Measurements from ENCODE around the gene MTERF4. TPM values are rescaled to one million over a fixed set of nuclear protein-coding genes. Genes with fewer than 3 reads are reported as not detected.

Gene MTERF4
- total and polyA plus RNA-seq, 2 of the 13 experiments (the other 11 are each of a cell fraction or from before 2014, with no cell fraction given): 50.5 to 59.8 TPM

GRCh38 chr2:241062389-241063092, 39.5 kb downstream of the MTERF4 start:
- Histone ChIP-seq H3K9ac (ENCODE audit: insufficient read depth, low read depth, low read length) (no peak overlapping the region), H3K36me3 (replicated peaks in 1 of 2; ENCODE audit: control insufficient read depth in 1 of 2, insufficient read depth in 2 of 2, low read length in 2 of 2) (no peaks in the 10 kb centered on the region), H3K27me3 (ENCODE audit: control insufficient read depth in 1 of 2, insufficient read depth in 2 of 2, low read length in 2 of 2) (peaks cover 8 to 36% of the 10 kb centered on the region in 2 experiments), H4K20me1 (ENCODE audit: insufficient read depth, low read length) (no peaks in the 10 kb centered on the region; the same call in 1 of the 2 replicates), H3K79me2 (ENCODE audit: insufficient read depth, low read length) (no peaks in the 10 kb centered on the region), H3K4me2 (ENCODE audit: low read depth, low read length) (no peak overlapping the region), H3K4me1 (ENCODE audit: insufficient read depth, low read length) (0 out of 2 replicates have a peak, but pooled peaks cover 8% of the 10 kb centered on the region), H3K9me3 (ENCODE audit: low read length) (no peaks in the 10 kb centered on the region), H3K4me3 (replicated peaks in 1 of 3; ENCODE audit: insufficient read depth in 1 of 3, low read depth in 2 of 3, low read length in 3 of 3) (no peak overlapping the region), H2AFZ (ENCODE audit: low read length) (no peak overlapping the region), H3K27ac (ENCODE audit: extremely low read length, insufficient read depth, low read length) (no peak overlapping the region)
- FAIRE-seq: no peak
- ATAC-seq: no peak
- BruUV-seq (replicated peaks): no TSS peak
- DNase-seq (ENCODE audit: low spot score): no peak
- in situ Hi-C loops (cut with HindIII; ENCODE audit: extremely low pct_ligation_motif_present, low pct_unique_long_range_greater_than_20kb): no loop called here
- ChIA-PET CTCF (ENCODE audit: low intra/inter-chr PET ratio, low total read pairs) (no interaction called here), POLR2A (no interaction called here)
- WGBS (ENCODE audit: low lambda C conversion rate): 56% methylated on average over 10 of the region's 15 CpGs
- TF ChIP-seq SRSF4 (IDR thresholded peaks at IDR 0.05; ENCODE audit: low read depth, low read length, poor library complexity, severe bottlenecking) (no peak), ZNF264 (CRISPR knock-in tag; IDR thresholded peaks at IDR 0.05) (no peak)
- intact Hi-C loops (cut with micrococcal nuclease; ENCODE audit: unreplicated experiment): loop anchor here (2.0 kb wide), 1 partner anchor 212 kb away; no protein-coding TSS in a partner anchor

- H3K79me2 ChIP-seq (ENCODE audit: insufficient read depth, low read length): no peaks in the 10 kb centered on the region
- H3K4me1 ChIP-seq (ENCODE audit: insufficient read depth, low read length): 0 out of 2 replicates have a peak, but pooled peaks cover 8% of the 10 kb centered on the region
- POLR2A ChIA-PET: no interaction called here
- H3K36me3 ChIP-seq (replicated peaks in 1 of 2; ENCODE audit: control insufficient read depth in 1 of 2, insufficient read depth in 2 of 2, low read length in 2 of 2): no peaks in the 10 kb centered on the region
- WGBS (ENCODE audit: low lambda C conversion rate): 51% methylated on average over 6 of the region's 6 CpGs
- no TSS peak for BruUV-seq (replicated peaks)
- no peak overlapping the region for H2AFZ ChIP-seq (ENCODE audit: low read length)
- FAIRE-seq (peak; percentile 26), DNase-seq (ENCODE audit: low spot score) (no peak), ATAC-seq (no peak)
- H3K27ac ChIP-seq (ENCODE audit: extremely low read length, insufficient read depth, low read length): no peak overlapping the region
- H3K4me2 ChIP-seq (ENCODE audit: low read depth, low read length): no peak overlapping the region
- H3K27me3 ChIP-seq (ENCODE audit: control insufficient read depth in 1 of 2, insufficient read depth in 2 of 2, low read length in 2 of 2): peaks cover 8 to 27% of the 10 kb centered on the region in 2 experiments
- H3K4me3 ChIP-seq (replicated peaks in 1 of 3; ENCODE audit: insufficient read depth in 1 of 3, low read depth in 2 of 3, low read length in 3 of 3): no peak overlapping the region
- in situ Hi-C loops (cut with HindIII; ENCODE audit: extremely low pct_ligation_motif_present, low pct_unique_long_range_greater_than_20kb) (no loop called here), intact Hi-C loops (cut with micrococcal nuclease; ENCODE audit: unreplicated experiment) (no loop called here)
- H4K20me1 ChIP-seq (ENCODE audit: insufficient read depth, low read length): no peaks in the 10 kb centered on the region; the same call in 1 of the 2 replicates
- TF ChIP-seq, protein P1, sequence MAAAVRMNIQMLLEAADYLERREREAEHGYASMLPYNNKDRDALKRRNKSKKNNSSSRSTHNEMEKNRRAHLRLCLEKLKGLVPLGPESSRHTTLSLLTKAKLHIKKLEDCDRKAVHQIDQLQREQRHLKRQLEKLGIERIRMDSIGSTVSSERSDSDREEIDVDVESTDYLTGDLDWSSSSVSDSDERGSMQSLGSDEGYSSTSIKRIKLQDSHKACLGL (CRISPR knock-in tag; IDR thresholded peaks at IDR 0.05): no peak
- no peak for TF ChIP-seq ZNF577 (CRISPR knock-in tag; IDR thresholded peaks at IDR 0.05; ENCODE audit: borderline replicate concordance, low read depth)
- TF ChIP-seq ZNF224 (CRISPR knock-in tag; IDR thresholded peaks at IDR 0.05): no peak
- peak; percentile 43; the same call in 1 of the 2 replicates for TF ChIP-seq CEBPB (IDR thresholded peaks at IDR 0.05; ENCODE audit: borderline replicate concordance, low read depth, low read length)
- no peak for TF ChIP-seq MTF1 (CRISPR knock-in tag; IDR thresholded peaks at IDR 0.05)
- TF ChIP-seq ZNF777 (CRISPR knock-in tag; IDR thresholded peaks at IDR 0.05): no peak
- TF ChIP-seq ZBTB1 (CRISPR knock-in tag; IDR thresholded peaks at IDR 0.05; ENCODE audit: borderline replicate concordance): no peak
- no peak for TF ChIP-seq TBX3 (IDR thresholded peaks at IDR 0.05; ENCODE audit: borderline replicate concordance)
- CTCF ChIA-PET (ENCODE audit: low intra/inter-chr PET ratio, low total read pairs): no interaction called here
- no peak overlapping the region for H3K9ac ChIP-seq (ENCODE audit: insufficient read depth, low read depth, low read length)
- H3K9me3 ChIP-seq (ENCODE audit: low read length): no peaks in the 10 kb centered on the region
Observed at GRCh38 chr2:241061275-241061674, 40.8 kb downstream of the MTERF4 start.
